Stimulated activated CD4-positive, alpha-beta T cell treated with anti-CD3 and anti-CD28 coated beads, Interleukin-4, amount 100 ng/mL, for 4 hours (primary cell): ENCODE measurements around the gene EGF.
"Not testable (repeated sequence)": the region's sequence is repeated elsewhere in the genome, so short reads cannot be mapped to it uniquely, and the experiment has no call there.

Experiments
- DNase-seq, 2 experiments: peaks; one replicate each; pipeline ENCODE4 v3.0.0-alpha.2; 2020

Gene EGF

GRCh38 chr4:109998867-109999584, 86.3 kb downstream of the EGF start:
- no peak for DNase-seq

GRCh38 chr4:109999585-109999912, 86.9 kb downstream of the EGF start:
- DNase-seq, result no peak

GRCh38 chr4:110002326-110002725, 89.6 kb downstream of the EGF start:
- DNase-seq, result no peak

GRCh38 chr4:110003401-110004187, 90.9 kb downstream of the EGF start:
- DNase-seq, result peak in 1 of 2 experiments; percentile 3

- DNase-seq, result no peak
These were observed 91.9 kb downstream of the EGF start for GRCh38 chr4:110004556-110004955.

GRCh38 chr4:110005461-110006056, 92.9 kb downstream of the EGF start:
- no peak for DNase-seq

GRCh38 chr4:110007217-110007616, 94.5 kb downstream of the EGF start:
- no peak for DNase-seq

- DNase-seq, result no peak
These were observed 95.9 kb downstream of the EGF start for GRCh38 chr4:110008540-110008939.

GRCh38 chr4:110009550-110009949, 96.9 kb downstream of the EGF start:
- DNase-seq, result no peak

- no peak for DNase-seq
These were observed 98.1 kb downstream of the EGF start for GRCh38 chr4:110010797-110011196.

GRCh38 chr4:110012917-110013316, 100.2 kb downstream of the EGF start:
- no peak for DNase-seq

- DNase-seq, result no peak
These were observed 101.5 kb downstream of the EGF start for GRCh38 chr4:110014233-110014632.

GRCh38 chr4:110019153-110019552, 106.5 kb downstream of the EGF start:
- no peak for DNase-seq

GRCh38 chr4:110020139-110020538, 107.5 kb downstream of the EGF start:
- DNase-seq, result no peak

- no peak for DNase-seq
These were observed 108.2 kb downstream of the EGF start for GRCh38 chr4:110020646-110021443.

- DNase-seq, result no peak
These were observed 109.8 kb downstream of the EGF start for GRCh38 chr4:110022457-110022856.

- DNase-seq, result no peak
These were observed 112.4 kb downstream of the EGF start for GRCh38 chr4:110025056-110025455.

- DNase-seq, result no peak
These were observed 113.0 kb downstream of the EGF start for GRCh38 chr4:110025718-110026117.

- no peak for DNase-seq
These were observed 119.9 kb downstream of the EGF start for GRCh38 chr4:110032603-110033002.

GRCh38 chr4:110033355-110034025, 120.8 kb downstream of the EGF start:
- no peak for DNase-seq

- no peak for DNase-seq
These were observed 121.3 kb downstream of the EGF start for GRCh38 chr4:110034026-110034393.

- not testable (repeated sequence) for DNase-seq
These were observed 126.5 kb downstream of the EGF start for GRCh38 chr4:110039164-110039563.

GRCh38 chr4:110041735-110042134, 129.1 kb downstream of the EGF start:
- DNase-seq, result no peak
